Activated CD4-positive, alpha-beta T cell treated with anti-CD3 and anti-CD28 coated beads, Interleukin-2, amount 10 ng/mL, durations not matched to agents 7 days and 5 days (primary cell): Measurements from ENCODE around the gene MTSS2. TPM values are rescaled to one million over a fixed set of nuclear protein-coding genes. Genes with fewer than 3 reads are reported as not detected.

ENCODE experiments used
- CTCF ChIA-PET: fragments of 350-600 bp; sonication (Branson Sonifier 250); formaldehyde crosslinking; loops from one replicate; lab custom pipeline; 2021; ENCODE audit warnings: antibody characterized with exemption; lab: Charles Lee
- POLR2A ChIA-PET: fragments of 350-600 bp; sonication (Branson Sonifier 250); formaldehyde crosslinking; loops from one replicate; lab custom pipeline; 2021; ENCODE audit warnings: antibody characterized with exemption; lab: Charles Lee
- DNase-seq: peaks from one replicate; pipeline ENCODE4 v3.0.0-alpha.2; 2020
- H3K27ac Mint-ChIP-seq: one replicate; pipeline ENCODE4 v1.8.0; 2021; ENCODE audit warnings: mild to moderate bottlenecking, moderate library complexity, mixed read lengths
- H3K27me3 Mint-ChIP-seq: one replicate; pipeline ENCODE4 v1.8.0; 2021; ENCODE audit warnings: mixed read lengths
- H3K36me3 Mint-ChIP-seq: one replicate; pipeline ENCODE4 v1.8.0; 2021; ENCODE audit warnings: low read depth, mixed read lengths
- H3K4me1 Mint-ChIP-seq: one replicate; pipeline ENCODE4 v1.8.0; 2021; ENCODE audit warnings: mixed read lengths
- H3K4me3 Mint-ChIP-seq: one replicate; pipeline ENCODE4 v1.8.0; 2021; ENCODE audit warnings: mild to moderate bottlenecking, moderate library complexity, mixed read lengths
- H3K9me3 Mint-ChIP-seq: one replicate; pipeline ENCODE4 v1.8.0; 2021; ENCODE audit warnings: mixed read lengths
- total RNA-seq, 2 experiments: library from RNA; stranded (reverse); gene quantifications; one replicate each; pipeline ENCODE4 v1.2.3, GENCODE V29; 2021

Gene MTSS2
- total RNA-seq, 2 experiments from 2014 or later = 7.1 to 9.2 TPM

DNA sequence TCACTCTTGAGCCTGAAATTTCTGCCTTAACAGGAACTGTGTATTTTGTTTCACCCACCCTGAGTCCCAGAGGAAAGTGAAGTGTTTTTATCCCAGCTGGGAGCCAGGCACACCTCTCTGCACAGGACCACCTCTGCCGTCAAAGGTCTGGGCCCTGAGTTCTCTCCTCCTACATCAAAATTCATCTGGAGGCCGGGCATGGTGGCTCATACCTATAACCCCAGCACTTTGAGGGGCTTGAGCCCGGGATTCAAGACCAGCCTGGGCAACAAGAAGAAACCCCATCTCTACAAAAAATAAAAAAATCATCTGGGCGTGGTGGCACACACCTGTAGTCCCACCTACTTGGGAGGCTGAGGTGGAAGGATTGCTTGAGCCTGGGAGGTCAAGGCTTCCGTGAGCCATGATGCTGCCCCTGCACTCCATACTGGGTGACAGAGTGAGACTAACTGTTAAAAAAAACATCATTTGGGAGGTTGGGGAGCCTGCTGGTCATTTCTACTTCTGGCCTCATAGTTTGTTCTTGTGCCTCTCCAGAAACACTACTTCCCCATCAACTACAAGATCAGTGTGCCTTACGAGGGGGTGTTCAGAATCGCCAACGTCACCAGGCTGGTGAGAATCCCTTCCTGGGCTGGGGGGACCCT is 29.7 kb downstream of the MTSS2 start:
- no peak for DNase-seq
- no peak overlapping the region for H3K4me3 Mint-ChIP-seq
- H3K27me3 Mint-ChIP-seq = no peaks in the 10 kb centered on the region
- no peaks in the 10 kb centered on the region for H3K9me3 Mint-ChIP-seq
- H3K4me1 Mint-ChIP-seq = peaks cover 10% of the 10 kb centered on the region
- no peak overlapping the region for H3K27ac Mint-ChIP-seq
- CTCF ChIA-PET = no interaction called here
- POLR2A ChIA-PET = no interaction called here
- H3K36me3 Mint-ChIP-seq = no peaks in the 10 kb centered on the region

DNA sequence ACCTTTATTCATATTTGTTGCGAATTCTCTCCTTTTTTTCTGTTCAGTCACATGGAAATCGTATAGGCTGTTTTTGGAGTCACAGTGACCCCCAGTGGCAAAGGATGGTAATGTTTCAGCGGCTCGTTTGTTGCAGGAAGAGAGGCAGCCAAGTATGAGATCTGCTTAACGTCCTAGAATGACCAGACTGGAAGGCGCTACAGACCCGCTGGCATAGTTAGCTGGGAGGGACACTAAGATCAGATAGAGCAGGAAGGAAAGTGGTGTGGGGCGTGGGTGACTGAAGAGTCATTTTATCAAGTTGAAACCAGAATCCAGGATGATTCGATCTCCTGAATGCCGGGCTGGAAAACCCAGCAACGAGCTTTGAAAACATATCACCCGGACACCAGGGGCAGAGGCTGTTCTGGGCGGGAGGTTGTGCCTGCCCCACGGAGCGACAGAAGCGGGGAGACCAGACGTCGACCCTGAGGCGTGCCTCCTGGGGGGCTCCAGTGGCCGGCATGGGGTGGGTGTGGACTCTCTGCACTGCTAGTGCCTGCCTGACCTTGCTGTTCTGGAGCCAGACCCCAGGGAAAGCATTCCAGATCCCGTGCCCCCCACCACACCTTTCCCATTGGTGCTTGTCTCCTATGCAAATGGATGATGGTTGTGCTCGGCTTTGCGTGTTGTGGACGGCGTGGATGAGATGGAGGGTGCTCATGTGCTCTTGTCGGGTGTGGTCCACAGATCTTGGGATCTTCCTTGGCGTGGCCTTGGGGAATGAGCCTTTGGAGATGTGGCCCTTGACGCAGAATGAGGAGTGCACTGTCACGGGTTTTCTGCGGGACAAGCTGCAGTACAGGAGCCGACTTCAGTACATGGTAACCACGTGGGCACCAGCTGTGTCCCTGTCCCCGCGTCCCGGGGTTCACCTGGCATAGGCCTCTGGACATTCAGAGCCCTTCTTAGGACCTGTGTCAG is 31.8 kb downstream of the MTSS2 start:
- H3K4me1 Mint-ChIP-seq = peaks cover 7% of the 10 kb centered on the region
- ChIA-PET POLR2A (interaction anchor here (0.6 kb wide), 1 partner anchor 284 kb away, joined by 4 read pairs; no protein-coding TSS in a partner anchor), CTCF (interaction anchor here (0.6 to 2.2 kb wide), 11 partner anchors 11 to 904 kb away, joined by 3 to 12 read pairs (median 3); no protein-coding TSS in a partner anchor)
- H3K36me3 Mint-ChIP-seq = no peaks in the 10 kb centered on the region
- no peaks in the 10 kb centered on the region for H3K9me3 Mint-ChIP-seq
- peak overlapping the region; percentile 5 for H3K4me3 Mint-ChIP-seq
- H3K27ac Mint-ChIP-seq = peak overlapping the region; percentile 60
- no peaks in the 10 kb centered on the region for H3K27me3 Mint-ChIP-seq
- peak; percentile 87 for DNase-seq

DNA sequence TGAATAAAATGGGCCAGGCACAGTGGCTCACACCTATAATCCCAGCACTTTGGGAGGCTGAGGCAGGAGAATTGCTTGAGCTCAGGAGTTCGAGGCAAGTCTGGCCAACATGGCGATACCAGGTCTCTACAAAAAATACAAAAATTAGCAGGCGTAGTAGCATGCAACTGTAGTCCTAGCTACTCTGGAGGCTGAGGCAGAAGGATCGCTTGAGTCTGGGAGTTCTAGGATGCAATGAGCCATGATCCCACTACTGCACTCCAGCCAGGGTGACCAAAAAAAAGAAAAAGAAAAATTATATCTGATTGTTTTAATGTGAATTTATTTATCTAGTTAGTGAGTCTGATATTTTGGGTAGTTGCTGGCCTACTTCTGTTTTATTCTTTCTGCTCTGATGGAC is 32.4 kb downstream of the MTSS2 start:
- ChIA-PET POLR2A (no interaction called here), CTCF (interaction anchor here (0.6 to 2.2 kb wide), 4 partner anchors 13 to 121 kb away, joined by 3 to 12 read pairs (median 3); no protein-coding TSS in a partner anchor)
- H3K9me3 Mint-ChIP-seq = no peaks in the 10 kb centered on the region
- H3K4me3 Mint-ChIP-seq = no peak overlapping the region
- no peak overlapping the region for H3K27ac Mint-ChIP-seq
- H3K4me1 Mint-ChIP-seq = peaks cover 7% of the 10 kb centered on the region
- no peak for DNase-seq
- no peaks in the 10 kb centered on the region for H3K36me3 Mint-ChIP-seq
- no peaks in the 10 kb centered on the region for H3K27me3 Mint-ChIP-seq

DNA sequence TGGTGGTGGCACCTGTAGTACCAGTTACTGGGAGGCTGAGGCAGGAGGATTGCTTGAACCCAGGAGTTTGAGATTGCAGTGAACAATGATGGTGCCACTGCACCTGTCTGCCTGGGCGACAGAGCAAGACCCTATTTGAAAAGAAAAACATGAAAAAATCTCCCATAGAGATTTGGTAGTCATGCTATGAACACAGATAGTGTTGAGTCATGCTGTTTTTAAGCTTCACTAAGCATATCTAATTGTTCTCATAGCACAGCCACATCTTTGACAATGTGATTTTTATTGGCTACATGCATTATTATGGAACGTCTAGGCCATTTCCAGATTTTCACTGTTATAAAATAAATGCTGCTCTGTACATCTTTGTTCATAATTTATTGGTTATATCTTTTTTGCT is 33.5 kb downstream of the MTSS2 start:
- H3K27me3 Mint-ChIP-seq = no peaks in the 10 kb centered on the region
- H3K4me1 Mint-ChIP-seq = peaks cover 7% of the 10 kb centered on the region
- H3K27ac Mint-ChIP-seq = no peak overlapping the region
- no peak overlapping the region for H3K4me3 Mint-ChIP-seq
- H3K36me3 Mint-ChIP-seq = no peaks in the 10 kb centered on the region
- H3K9me3 Mint-ChIP-seq = no peaks in the 10 kb centered on the region
- no peak for DNase-seq
- CTCF ChIA-PET = interaction anchor here (1.2 to 1.4 kb wide), 2 partner anchors 10 to 12 kb away, joined by 3 to 5 read pairs; no protein-coding TSS in a partner anchor
- POLR2A ChIA-PET = interaction anchor here (0.6 kb wide), 1 partner anchor 284 kb away, joined by 3 read pairs; no protein-coding TSS in a partner anchor

DNA sequence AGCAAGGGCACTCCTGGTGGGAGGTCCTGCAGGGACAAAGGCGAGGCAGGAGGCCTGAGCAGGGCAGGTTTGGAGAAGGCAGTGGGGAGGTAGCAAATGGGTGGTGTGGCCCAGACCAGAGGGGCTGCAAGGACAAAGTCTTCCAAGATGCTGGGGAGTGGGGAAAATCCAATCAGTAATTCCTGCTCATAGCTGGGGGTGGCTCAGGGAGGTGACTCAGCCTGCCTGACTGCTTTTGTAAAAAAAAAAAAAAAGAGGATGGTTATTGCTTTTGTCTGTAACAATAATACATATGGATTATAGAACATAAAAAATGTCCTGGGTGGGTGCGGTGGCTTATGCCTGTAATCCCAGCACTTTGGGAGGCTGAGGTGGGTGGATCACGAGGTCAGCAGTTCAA is 34.3 kb downstream of the MTSS2 start:
- no peak overlapping the region for H3K27ac Mint-ChIP-seq
- H3K4me1 Mint-ChIP-seq = peaks cover 7% of the 10 kb centered on the region
- H3K4me3 Mint-ChIP-seq = no peak overlapping the region
- no peaks in the 10 kb centered on the region for H3K9me3 Mint-ChIP-seq
- no peak for DNase-seq
- H3K36me3 Mint-ChIP-seq = no peaks in the 10 kb centered on the region
- ChIA-PET POLR2A (no interaction called here), CTCF (interaction anchor here (0.5 to 1.2 kb wide), 3 partner anchors 8 to 11 kb away, joined by 3 to 5 read pairs (median 5); no protein-coding TSS in a partner anchor)
- H3K27me3 Mint-ChIP-seq = no peaks in the 10 kb centered on the region

DNA sequence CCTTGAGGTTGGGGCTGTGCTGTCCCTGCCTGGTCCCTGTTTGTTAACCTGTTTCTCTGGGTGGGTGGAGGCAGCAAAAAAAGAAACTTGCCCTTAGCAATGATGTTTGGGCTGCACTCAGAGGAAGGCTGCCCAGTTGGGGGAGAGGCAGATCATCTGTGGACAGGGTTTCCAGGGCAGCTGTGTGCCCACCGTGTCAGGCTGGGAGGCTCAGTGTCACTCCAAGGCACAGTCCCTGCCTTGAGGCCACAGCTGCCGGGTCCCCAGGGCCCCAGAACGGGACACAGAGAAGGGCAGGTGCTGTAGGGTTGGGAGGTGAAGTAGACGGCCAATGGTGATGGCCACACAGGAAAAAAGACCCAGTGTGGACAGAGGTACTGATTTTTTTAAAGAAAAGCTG is 35.6 kb downstream of the MTSS2 start:
- ChIA-PET CTCF (interaction anchor here (0.6 kb wide), 1 partner anchor 11 kb away, joined by 3 read pairs; no protein-coding TSS in a partner anchor), POLR2A (no interaction called here)
- no peaks in the 10 kb centered on the region for H3K36me3 Mint-ChIP-seq
- H3K4me1 Mint-ChIP-seq = peaks cover 7% of the 10 kb centered on the region
- no peaks in the 10 kb centered on the region for H3K9me3 Mint-ChIP-seq
- DNase-seq = no peak
- no peaks in the 10 kb centered on the region for H3K27me3 Mint-ChIP-seq
- no peak overlapping the region for H3K27ac Mint-ChIP-seq
- H3K4me3 Mint-ChIP-seq = no peak overlapping the region

DNA sequence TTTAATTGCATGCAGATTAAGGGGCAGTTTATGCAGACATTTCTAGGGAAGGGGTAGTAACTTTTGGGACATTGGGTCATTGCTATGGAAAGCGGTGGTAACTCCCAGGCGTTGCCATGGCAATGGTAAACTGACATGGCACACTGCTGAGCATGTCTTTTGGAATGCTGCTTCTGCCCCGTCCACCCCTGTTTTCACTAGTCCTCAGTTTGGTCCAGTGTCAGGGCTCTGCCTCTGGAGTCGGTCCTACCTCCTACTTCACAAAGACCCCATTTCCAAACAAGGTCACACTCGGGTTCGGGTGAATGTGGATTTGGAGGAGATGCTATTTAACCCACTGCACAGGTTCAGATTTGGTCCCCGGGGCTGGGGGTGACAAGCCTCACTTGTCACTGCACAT is 36.6 kb downstream of the MTSS2 start:
- H3K27me3 Mint-ChIP-seq = no peaks in the 10 kb centered on the region
- ChIA-PET POLR2A (no interaction called here), CTCF (interaction anchor here (1.1 kb wide), 1 partner anchor 14 kb away, joined by 4 read pairs; no protein-coding TSS in a partner anchor)
- no peak overlapping the region for H3K4me3 Mint-ChIP-seq
- no peak overlapping the region for H3K27ac Mint-ChIP-seq
- peaks cover 6% of the 10 kb centered on the region for H3K4me1 Mint-ChIP-seq
- no peak for DNase-seq
- no peaks in the 10 kb centered on the region for H3K9me3 Mint-ChIP-seq
- no peaks in the 10 kb centered on the region for H3K36me3 Mint-ChIP-seq

DNA sequence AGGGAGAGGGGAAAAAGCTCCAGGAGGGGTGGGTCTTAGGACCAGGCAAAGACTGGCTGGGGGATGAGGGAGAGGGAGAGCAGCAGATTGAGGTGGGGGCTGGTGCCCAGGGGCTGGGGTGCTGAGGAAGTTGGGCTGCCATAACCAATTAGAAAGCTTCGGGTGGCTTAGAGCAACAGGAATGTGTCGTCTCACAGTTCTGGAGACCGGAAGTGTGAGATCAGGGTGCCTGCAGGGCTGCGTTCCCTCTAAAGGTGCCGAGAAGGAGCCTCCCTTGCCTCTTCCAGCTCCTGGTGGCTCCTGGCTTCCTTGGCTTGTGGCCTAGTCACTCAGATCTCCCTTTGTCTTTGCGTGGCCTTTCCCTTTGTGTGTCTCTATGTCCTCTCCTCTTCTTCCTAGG is 37.2 kb downstream of the MTSS2 start:
- Mint-ChIP-seq H3K27ac (no peak overlapping the region), H3K4me1 (peaks cover under 1% of the 10 kb centered on the region), H3K9me3 (no peaks in the 10 kb centered on the region), H3K4me3 (no peak overlapping the region), H3K36me3 (no peaks in the 10 kb centered on the region), H3K27me3 (peaks cover 2% of the 10 kb centered on the region)
- CTCF ChIA-PET = interaction anchor here (1.1 to 1.7 kb wide), 2 partner anchors 11 to 13 kb away, joined by 4 read pairs; no protein-coding TSS in a partner anchor
- no peak for DNase-seq
- POLR2A ChIA-PET = no interaction called here

DNA sequence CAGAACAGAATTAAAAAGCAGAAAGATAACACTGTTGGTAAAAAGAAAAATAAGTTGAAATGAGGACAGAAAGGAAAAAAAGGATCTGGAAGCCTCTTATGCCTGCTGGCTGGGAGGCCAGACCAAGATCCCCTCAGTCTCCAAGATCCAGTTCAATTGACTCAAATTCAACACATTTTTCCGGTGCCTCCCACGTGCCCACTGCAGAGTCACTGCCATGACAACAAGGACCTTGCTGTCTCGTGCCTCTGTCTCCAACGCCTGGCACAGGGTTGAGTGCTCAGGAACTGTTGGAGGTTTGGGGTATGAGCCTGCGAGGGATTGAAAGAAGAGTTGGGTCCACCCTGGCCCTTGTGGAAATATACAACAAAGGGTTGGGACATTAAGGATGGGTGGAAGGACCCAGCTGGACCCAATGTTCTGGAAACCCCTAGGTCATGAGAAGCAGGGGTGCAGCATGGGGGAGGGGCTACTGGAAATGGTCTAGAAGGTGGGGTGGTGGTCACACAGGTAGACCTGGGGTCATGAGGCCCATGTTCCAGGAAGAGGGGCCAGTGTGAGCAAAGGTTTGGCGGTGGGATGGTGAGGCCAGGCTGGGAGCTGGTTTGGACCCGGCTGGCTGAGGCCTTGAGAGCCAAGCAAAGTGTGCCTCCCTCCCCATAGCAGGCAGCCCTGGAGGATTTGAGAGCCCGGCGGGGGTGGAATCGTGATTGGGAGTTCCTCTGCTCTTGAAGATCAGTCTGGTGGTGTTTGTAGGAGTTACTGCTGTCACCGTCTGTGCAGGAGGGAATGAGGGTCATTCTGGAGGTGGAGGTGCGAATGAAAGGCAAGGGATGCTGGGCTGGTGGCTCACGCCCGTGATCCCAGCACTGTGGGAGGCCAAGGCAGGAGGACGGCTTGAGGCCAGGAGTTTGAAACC is 38.2 kb downstream of the MTSS2 start:
- no peak overlapping the region for H3K4me3 Mint-ChIP-seq
- no peak for DNase-seq
- no peaks in the 10 kb centered on the region for H3K36me3 Mint-ChIP-seq
- ChIA-PET CTCF (interaction anchor here (0.6 to 1.7 kb wide), 2 partner anchors 11 to 136 kb away, joined by 3 to 4 read pairs; no protein-coding TSS in a partner anchor), POLR2A (no interaction called here)
- no peaks in the 10 kb centered on the region for H3K9me3 Mint-ChIP-seq
- H3K27ac Mint-ChIP-seq = no peak overlapping the region
- H3K27me3 Mint-ChIP-seq = peaks cover 3% of the 10 kb centered on the region
- H3K4me1 Mint-ChIP-seq = no peaks in the 10 kb centered on the region

DNA sequence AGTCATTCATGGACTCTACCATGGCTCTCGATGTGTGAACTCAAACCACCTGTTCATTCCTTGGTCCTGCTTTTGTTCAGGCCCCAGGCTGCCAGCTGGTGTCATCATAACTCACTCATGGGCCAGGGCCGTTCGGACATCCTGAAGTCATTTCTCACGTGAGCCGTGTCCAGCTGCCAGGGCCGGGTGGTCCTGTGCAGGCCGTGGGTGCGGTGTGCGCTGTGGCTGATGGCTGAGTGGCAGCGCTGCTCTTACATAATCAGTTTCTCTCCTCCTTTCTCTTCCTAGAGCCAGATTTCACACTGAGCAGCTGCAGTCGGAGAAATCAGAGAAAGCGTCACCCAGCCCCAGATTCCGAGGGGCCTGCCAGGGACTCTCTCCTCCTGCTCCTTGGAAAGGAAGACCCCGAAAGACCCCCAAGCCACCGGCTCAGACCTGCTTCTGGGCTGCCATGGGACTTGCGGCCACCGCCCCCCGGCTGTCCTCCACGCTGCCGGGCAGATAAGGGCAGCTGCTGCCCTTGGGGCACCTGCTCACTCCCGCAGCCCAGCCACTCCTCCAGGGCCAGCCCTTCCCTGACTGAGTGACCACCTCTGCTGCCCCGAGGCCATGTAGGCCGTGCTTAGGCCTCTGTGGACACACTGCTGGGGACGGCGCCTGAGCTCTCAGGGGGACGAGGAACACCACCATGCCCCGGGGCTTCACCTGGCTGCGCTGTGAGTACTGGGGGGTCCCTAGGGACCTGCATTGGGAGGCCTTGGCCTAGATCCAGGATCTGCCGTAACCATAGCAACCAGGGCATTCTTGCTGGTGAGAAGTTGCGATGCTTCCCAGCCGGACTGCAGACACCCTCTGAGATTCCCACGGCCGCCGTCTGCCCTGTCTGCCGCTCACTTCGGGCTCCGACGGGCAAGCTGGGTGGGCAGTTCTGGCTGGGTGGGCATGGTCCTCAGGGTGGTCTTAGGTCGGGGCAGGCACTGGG is 39.3 kb downstream of the MTSS2 start, which contains the start of gene IL34:
IL34 (plus strand) TSS at position 300 of the 982 bp plus-strand sequence; CDS start at position 689, 389 bp downstream.
- CTCF ChIA-PET = interaction anchor here (0.9 kb wide), 1 partner anchor 56 kb away, joined by 3 read pairs; no protein-coding TSS in a partner anchor
- Mint-ChIP-seq H3K9me3 (no peaks in the 10 kb centered on the region), H3K4me1 (no peaks in the 10 kb centered on the region), H3K36me3 (no peaks in the 10 kb centered on the region), H3K4me3 (no peak within 1 kb of the TSS), H3K27me3 (peaks cover 7% of the 10 kb centered on the region), H3K27ac (no peak within 1 kb of the TSS)
- no peak for DNase-seq
- POLR2A ChIA-PET = no interaction called here
